Activated naive CD4-positive, alpha-beta T cell treated with anti-CD3 and anti-CD28 coated beads, Interleukin-2, amount 50 U/mL, for 24 hours (primary cell): ENCODE measurements around the gene C1orf116.
A peak's percentile ranks its signal among the peaks of the same experiment; 100 is the strongest.

Experiments used
- H3K27ac Mint-ChIP-seq: one replicate; pipeline ENCODE4 v1.8.0; 2021; ENCODE audit warnings: mild to moderate bottlenecking, mixed read lengths
- H3K27me3 Mint-ChIP-seq: one replicate; pipeline ENCODE4 v1.8.0; 2021; ENCODE audit warnings: mixed read lengths
- H3K36me3 Mint-ChIP-seq: one replicate; pipeline ENCODE4 v1.8.0; 2021; ENCODE audit warnings: mixed read lengths
- H3K4me1 Mint-ChIP-seq: one replicate; pipeline ENCODE4 v1.8.0; 2021; ENCODE audit warnings: mixed read lengths
- H3K4me3 Mint-ChIP-seq: one replicate; pipeline ENCODE4 v1.8.0; 2021; ENCODE audit warnings: mild to moderate bottlenecking, mixed read lengths
- H3K9me3 Mint-ChIP-seq: one replicate; pipeline ENCODE4 v1.8.0; 2021; ENCODE audit warnings: mixed read lengths

The C1orf116 gene

DNA sequence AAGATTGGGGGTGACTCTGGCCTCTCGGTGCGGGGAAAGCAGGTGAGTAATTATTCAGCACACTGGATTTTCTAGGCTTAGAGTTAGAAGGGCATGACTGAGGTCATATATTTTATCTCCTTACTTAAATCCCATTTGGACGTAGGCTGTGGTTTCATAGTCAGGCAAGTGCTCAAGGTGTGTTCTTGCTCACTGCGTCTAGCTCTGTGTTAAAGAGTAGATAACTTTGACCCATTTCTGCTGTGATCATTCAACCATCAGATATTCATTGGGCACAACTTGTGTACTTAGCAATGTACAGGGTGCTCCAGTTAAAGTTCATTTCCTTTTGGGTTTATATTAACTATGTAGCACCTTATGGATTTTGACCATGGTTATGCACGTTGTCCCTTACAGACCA is 35.1 kb upstream of the C1orf116 start:
- Mint-ChIP-seq H3K9me3 (no peaks in the 10 kb centered on the region), H3K4me3 (no peak overlapping the region), H3K4me1 (peaks cover 36% of the 10 kb centered on the region), H3K27ac (no peak overlapping the region), H3K27me3 (no peaks in the 10 kb centered on the region), H3K36me3 (peaks cover 10% of the 10 kb centered on the region)

DNA sequence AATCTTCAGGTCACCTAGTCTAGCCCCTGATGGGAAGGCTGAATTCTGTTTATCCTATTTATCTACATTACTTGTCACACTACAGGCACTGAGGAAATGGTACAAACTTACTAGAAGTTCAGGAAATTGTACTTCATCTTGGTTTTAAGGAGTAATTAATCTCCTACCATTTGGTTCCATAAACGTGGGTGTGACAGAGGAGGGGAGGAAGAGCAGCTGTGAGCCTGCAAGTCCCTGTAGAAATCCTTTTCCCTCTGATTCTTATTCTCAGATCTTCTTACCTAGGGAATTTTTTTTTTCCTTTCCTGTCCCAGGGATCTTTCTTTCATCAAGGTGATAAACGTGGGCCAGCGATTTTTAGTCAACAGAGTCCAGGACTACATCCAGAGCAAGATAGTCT is 34.6 kb upstream of the C1orf116 start:
- peaks cover 12% of the 10 kb centered on the region for H3K36me3 Mint-ChIP-seq

DNA sequence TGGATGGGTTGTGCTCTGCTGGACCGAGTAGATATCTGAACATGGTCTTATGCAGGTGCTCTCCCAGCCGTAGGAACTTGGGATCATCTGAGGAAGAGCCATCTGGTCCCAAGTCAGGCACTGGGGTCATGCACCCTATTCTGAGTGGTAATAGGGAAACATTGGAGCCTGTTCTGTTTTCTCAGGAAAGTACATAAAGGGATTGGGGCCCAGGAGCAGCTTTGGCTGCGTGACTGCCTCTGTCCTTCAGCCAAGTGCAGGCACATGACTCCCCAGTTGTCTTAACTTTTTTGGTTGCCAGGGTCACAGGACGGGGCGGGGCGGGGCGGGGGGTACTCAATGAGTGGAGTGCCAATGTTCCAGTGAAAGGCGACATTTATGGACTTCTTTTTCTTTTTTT is 32.0 kb upstream of the C1orf116 start:
- Mint-ChIP-seq H3K4me3 (no peak overlapping the region), H3K4me1 (peaks cover 8% of the 10 kb centered on the region), H3K27ac (no peak overlapping the region), H3K27me3 (no peaks in the 10 kb centered on the region), H3K36me3 (peaks cover 14% of the 10 kb centered on the region), H3K9me3 (no peaks in the 10 kb centered on the region)

More for the DNA sequence above, 34.6 kb upstream of the C1orf116 start:
- H3K9me3 Mint-ChIP-seq = no peaks in the 10 kb centered on the region
- no peak overlapping the region for H3K4me3 Mint-ChIP-seq
- H3K27me3 Mint-ChIP-seq = no peaks in the 10 kb centered on the region
- H3K27ac Mint-ChIP-seq = no peak overlapping the region
- H3K4me1 Mint-ChIP-seq = peaks cover 34% of the 10 kb centered on the region

DNA sequence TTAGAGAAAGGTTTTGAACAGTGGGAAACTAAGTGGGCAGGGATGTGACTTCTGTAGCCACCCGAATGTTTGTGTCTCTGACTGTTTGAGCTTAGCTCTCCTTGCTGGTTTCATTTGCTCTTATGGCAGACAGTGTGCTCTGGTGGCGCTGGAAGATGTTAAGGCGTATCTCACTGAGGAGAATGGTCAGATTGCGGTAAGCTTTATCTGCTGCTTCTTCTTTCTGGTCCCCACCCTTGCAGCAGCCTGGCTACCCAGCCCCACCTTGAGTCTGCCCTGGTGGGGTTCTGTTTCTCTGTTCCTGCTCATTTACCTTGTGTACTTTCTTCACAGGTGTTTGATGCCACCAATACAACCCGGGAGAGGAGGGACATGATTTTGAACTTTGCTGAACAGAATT is 30.5 kb upstream of the C1orf116 start:
- H3K27ac Mint-ChIP-seq = no peak overlapping the region
- H3K4me1 Mint-ChIP-seq = no peaks in the 10 kb centered on the region
- peaks cover 10% of the 10 kb centered on the region for H3K36me3 Mint-ChIP-seq
- no peaks in the 10 kb centered on the region for H3K27me3 Mint-ChIP-seq
- no peak overlapping the region for H3K4me3 Mint-ChIP-seq
- no peaks in the 10 kb centered on the region for H3K9me3 Mint-ChIP-seq

DNA sequence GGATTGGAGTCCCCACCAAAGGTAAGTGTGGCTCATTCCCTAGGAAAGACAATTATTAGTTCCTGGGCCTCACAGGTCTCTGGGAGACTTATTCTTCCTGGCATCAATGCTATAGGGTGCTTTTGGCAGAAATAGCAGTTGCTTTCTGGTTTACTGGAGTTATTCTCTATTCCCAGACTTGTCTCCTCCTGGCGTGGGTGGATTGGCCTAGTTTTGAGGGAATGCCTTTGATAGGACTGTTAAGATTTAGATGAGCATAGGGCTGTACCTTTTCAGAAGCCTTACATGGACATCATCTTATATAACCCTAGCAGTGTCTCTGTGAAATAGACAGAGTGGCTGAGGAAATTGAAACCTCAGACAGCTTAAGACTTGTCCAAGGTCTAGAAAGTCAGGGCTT is 29.5 kb upstream of the C1orf116 start:
- Mint-ChIP-seq H3K36me3 (peaks cover 10% of the 10 kb centered on the region), H3K4me1 (no peaks in the 10 kb centered on the region), H3K9me3 (no peaks in the 10 kb centered on the region), H3K27me3 (no peaks in the 10 kb centered on the region), H3K27ac (no peak overlapping the region), H3K4me3 (no peak overlapping the region)

DNA sequence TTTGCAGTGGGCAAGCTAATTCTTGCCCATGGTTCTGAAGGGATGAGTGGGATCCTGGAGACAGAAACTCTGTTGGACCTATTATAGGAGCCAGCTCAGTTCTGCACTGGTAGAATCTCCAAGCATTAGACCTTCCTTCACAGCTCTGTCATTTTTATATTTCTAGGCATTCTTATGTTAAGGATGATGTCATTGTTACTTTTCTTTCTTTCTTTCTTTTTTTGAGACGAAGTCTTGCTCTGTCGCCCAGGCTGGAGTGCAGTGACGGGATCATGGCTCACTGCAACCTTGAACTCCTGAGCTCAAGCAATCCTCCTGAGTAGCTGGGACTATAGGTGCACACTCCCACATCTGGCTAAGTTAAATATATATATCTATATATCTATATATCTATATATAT is 28.0 kb upstream of the C1orf116 start:
- Mint-ChIP-seq H3K27me3 (no peaks in the 10 kb centered on the region), H3K36me3 (peaks cover 10% of the 10 kb centered on the region), H3K9me3 (no peaks in the 10 kb centered on the region), H3K27ac (no peak overlapping the region), H3K4me1 (no peaks in the 10 kb centered on the region), H3K4me3 (no peak overlapping the region)

DNA sequence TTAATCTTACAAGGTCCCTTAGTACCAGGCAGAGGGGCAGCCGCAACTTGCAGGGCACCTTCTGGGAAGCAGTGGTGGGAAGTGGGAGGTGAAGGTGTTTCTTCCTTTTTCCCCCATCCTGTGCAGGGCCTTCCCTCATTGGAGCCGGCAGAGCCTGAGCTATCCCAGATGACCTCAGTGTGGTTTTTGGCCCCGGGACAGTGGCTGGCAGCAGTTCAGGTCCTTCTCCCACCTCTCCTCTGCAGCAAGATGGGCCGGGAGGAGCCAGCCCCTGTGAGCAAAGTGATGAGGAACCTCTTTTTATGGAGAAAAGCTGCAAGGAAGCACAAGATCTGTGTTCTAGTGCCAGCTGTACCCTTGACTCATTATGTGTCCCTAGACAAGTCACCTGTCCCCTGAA is 27.3 kb upstream of the C1orf116 start:
- no peaks in the 10 kb centered on the region for H3K27me3 Mint-ChIP-seq
- H3K4me1 Mint-ChIP-seq = peaks cover 2% of the 10 kb centered on the region
- no peaks in the 10 kb centered on the region for H3K9me3 Mint-ChIP-seq
- peaks cover 8% of the 10 kb centered on the region for H3K36me3 Mint-ChIP-seq
- no peak overlapping the region for H3K27ac Mint-ChIP-seq
- no peak overlapping the region for H3K4me3 Mint-ChIP-seq

DNA sequence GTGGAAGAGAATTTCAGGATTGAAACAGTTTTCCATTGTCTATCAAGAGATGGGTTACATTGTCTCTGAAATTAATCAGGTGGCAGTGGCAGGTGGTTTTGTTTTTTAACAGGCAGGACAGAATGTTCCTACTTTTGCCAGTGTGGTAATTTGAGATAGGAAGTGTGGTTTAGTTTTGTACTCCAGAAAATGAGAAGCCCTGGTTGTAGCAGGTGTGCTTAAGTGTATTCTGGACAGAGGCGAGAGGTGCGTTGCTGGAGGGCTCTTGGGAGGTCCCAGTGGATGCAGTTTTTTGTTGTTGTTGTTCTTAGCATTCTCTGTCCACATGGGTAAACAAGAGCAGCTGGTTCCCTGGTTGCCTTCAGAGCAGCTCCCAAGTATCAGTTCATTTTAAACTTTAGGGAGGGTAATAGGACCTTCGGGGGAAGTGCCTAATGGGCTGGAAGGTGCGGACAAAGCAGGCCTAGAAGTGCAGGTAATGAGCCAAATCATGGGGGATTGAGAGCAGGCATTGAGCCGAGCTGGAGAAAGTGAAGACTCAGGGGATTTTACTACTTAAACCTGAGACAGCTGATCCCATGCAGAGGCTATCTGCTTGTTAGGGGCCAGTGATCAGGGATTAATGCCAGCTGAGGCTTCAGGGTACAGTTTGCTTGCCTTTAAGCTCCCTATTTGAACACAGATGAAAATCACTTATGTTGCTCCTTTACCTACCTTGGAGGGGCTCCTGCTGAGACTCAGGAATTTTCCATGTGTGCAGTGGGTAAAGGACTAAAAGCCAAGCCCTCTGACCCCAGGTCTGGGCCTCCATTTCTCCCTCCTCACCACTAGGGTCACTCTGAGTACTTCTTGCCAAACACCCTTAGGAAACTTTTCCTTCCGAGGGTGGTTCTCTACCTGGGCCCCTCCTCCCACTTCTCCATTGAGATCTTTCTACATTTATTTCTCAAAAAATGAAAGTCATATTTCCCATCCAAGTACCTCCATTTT is 26.6 kb upstream of the C1orf116 start:
- H3K27ac Mint-ChIP-seq = no peak overlapping the region
- no peak overlapping the region for H3K4me3 Mint-ChIP-seq
- peaks cover 9% of the 10 kb centered on the region for H3K4me1 Mint-ChIP-seq
- H3K27me3 Mint-ChIP-seq = no peaks in the 10 kb centered on the region
- peaks cover 8% of the 10 kb centered on the region for H3K36me3 Mint-ChIP-seq
- no peaks in the 10 kb centered on the region for H3K9me3 Mint-ChIP-seq

DNA sequence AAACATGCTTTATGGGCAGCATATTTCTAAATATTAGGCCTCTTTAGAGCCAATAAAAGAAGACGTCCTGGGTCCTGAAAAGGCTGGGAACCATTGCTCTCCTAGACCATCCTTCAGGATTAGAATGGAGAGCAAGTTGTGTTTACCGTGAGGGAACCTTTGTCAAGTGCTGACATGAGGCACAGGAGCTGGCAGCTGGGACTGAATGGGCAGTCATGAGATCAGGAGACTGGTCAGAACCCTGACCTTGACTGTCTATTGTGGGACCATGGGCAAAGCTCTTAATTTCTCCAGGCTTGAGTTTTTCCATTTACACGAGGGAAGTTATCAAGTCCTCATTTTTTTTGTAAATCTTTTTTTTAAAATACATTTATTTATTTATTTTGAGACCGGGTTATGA is 25.7 kb upstream of the C1orf116 start:
- peaks cover 15% of the 10 kb centered on the region for H3K4me1 Mint-ChIP-seq
- no peak overlapping the region for H3K4me3 Mint-ChIP-seq
- H3K9me3 Mint-ChIP-seq = no peaks in the 10 kb centered on the region
- no peak overlapping the region for H3K27ac Mint-ChIP-seq
- no peaks in the 10 kb centered on the region for H3K27me3 Mint-ChIP-seq
- peaks cover 8% of the 10 kb centered on the region for H3K36me3 Mint-ChIP-seq

DNA sequence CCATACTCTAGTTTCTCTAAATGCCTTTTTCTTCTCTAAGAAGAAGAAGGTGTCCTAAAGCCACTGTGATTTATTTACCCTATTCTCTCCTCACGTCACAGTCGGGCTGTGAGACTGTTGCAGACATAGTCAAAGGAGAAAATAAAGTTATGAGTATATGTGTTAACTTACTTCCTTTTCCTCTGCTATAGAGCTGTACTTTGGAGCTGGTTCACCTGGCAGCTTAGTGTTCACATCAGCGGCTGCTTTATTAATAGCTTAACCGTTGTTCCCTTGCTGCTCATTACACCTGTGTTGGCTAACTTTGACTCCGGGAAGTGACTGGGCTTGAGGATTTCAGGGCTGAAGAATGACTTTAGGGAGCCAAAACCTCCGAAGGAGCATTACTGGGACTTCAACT is 24.1 kb upstream of the C1orf116 start:
- peaks cover 27% of the 10 kb centered on the region for H3K4me1 Mint-ChIP-seq
- no peak overlapping the region for H3K27ac Mint-ChIP-seq
- H3K4me3 Mint-ChIP-seq = no peak overlapping the region
- H3K36me3 Mint-ChIP-seq = peaks cover 2% of the 10 kb centered on the region
- H3K27me3 Mint-ChIP-seq = no peaks in the 10 kb centered on the region
- H3K9me3 Mint-ChIP-seq = no peaks in the 10 kb centered on the region

DNA sequence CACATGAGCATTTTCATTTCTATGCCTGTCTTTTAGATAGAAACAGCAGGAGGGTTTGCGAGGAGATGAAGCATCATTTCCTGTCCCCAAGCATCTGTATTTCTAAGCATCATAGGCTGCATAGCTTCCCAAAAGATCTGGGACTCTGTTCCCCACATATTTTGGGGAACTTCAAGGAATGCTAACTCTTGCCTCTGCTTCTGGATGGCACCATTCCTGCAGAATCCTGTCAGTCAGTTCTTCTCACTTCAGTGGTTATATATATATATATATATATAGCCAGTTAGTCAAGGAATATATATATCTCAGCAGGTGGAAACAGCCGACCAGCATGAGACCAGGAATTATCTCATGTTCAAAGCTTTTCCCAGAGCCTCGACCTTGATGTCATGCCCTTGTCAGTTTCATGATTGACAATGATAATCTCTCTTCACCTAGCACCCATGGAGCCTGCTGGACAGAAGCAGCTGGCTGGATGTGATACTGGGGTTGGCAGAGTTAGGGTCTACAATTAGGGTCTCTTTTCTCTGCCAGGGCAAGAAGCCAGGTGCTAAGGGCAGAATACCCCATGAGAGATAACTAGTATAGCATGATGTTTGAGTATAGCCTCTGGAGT is 22.9 kb upstream of the C1orf116 start:
- H3K27me3 Mint-ChIP-seq = no peaks in the 10 kb centered on the region
- H3K36me3 Mint-ChIP-seq = no peaks in the 10 kb centered on the region
- peaks cover 35% of the 10 kb centered on the region for H3K4me1 Mint-ChIP-seq
- H3K4me3 Mint-ChIP-seq = no peak overlapping the region
- no peak overlapping the region for H3K27ac Mint-ChIP-seq
- no peaks in the 10 kb centered on the region for H3K9me3 Mint-ChIP-seq

DNA sequence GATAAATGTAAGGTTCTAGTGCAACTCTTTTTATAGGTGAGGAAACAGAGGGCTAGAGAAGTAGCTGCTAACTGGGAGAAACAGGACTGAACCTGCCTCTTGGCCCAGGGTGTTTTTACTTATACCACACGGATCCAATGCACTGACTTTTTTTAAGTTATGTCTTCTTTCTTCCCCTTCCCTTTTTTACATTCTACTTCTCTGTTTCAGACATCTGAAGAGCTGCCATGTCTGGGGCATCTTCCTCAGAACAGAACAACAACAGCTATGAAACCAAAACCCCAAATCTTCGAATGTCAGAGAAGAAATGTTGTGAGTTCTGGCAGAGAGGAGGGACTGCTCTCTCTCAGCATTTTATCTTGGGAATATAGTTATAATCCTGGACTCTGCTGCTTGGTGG is 21.9 kb upstream of the C1orf116 start:
- Mint-ChIP-seq H3K4me1 (peaks cover 43% of the 10 kb centered on the region), H3K27me3 (no peaks in the 10 kb centered on the region), H3K4me3 (peak overlapping the region; percentile 20), H3K36me3 (no peaks in the 10 kb centered on the region), H3K27ac (no peak overlapping the region), H3K9me3 (no peaks in the 10 kb centered on the region)

DNA sequence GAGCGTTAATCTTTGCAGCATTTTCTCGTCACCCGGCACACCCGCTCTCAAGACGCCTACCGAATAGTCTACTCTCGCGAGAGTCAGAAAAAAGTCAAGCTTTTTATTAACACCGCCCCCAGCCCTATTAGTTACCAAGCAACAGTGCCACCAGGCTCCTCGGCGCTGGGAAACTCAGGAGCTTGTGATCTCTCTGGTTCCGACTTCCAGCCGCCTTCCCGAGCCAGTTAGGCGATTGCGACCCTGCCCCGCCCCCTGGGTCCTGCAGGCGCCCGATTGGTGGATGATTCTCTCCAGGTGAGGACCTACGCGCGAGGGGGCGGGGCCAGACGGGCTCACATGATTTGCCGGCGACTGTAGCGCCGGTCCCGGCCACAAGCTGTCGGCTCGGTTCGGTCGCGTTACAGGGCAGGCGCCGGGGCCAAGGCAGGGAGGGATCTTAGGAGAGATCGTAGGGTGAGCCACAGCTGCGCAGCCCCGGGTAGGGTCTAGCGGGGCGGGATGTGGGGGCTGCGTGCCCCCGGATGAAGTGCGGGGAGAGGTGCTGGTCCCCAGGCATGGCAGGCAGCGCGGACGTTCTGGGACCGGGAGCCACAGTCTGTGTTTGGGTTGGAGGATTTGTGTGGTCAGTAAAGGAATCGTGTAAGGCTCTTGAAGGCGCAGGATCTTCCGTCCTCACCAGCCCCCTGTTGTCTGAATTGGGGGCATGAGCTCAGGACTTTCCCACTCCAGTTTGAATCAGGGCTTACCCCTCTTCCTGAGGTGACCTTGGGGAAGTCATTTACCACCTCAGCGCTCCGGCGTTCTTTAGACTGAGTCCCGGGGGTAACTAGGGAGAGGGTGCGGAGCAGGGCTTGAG is 20.6 kb upstream of the C1orf116 start, which contains the start of gene PFKFB2:
Gene PFKFB2 (plus strand): TSS at position 365 of the 859 bp plus-strand sequence. CDS start 1,443 bp downstream, outside the sequence.
- Mint-ChIP-seq H3K27me3 (no peaks in the 10 kb centered on the region), H3K36me3 (peaks cover 3% of the 10 kb centered on the region), H3K4me1 (peaks cover 51% of the 10 kb centered on the region), H3K27ac (peak within 1 kb of the TSS; percentile 87), H3K4me3 (peak within 1 kb of the TSS; percentile 99), H3K9me3 (no peaks in the 10 kb centered on the region)

DNA sequence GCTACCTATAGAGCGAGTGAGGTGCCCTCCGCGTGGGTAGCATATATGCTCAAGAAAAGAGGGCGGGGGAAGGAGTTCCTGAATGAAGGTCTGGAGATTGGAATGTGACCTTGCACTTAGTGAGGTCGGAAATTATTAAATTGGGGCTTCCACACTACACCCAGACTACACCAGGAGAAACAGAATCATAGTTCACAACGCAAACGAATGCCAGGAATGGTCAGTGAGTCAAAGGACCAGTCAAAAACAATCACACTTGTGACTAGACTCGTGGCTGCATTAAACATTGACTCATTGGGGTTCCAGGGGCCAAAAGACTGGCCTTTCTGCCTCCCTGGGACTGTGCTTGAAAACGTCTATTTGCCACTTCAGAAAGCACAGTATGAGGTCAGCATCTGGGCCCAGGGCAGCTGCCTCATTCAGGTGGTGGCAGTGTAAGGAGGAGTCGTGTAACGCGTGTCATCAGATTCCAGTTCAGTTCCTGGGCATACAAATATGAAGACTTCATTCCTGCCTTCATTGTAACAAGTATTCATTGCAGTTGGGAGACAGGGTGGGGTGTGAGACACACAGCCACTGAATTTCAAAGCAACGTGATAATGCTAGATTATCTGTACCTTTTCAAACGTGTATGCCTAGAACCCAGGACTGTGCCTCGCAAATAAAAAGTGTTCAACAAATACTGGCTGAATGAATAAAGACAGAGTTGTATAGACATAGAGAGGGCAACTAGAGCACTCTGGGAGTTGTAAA is 18.8 kb upstream of the C1orf116 start, which contains the start of gene YOD1:
Gene YOD1 (minus strand): TSS at position 18 of the 753 bp plus-strand sequence. CDS start 178 bp downstream, outside the sequence.
- Mint-ChIP-seq H3K27ac (peak within 1 kb of the TSS; percentile 99), H3K36me3 (peaks cover 7% of the 10 kb centered on the region), H3K9me3 (no peaks in the 10 kb centered on the region), H3K4me1 (peaks cover 69% of the 10 kb centered on the region), H3K4me3 (peak within 1 kb of the TSS; percentile 99), H3K27me3 (no peaks in the 10 kb centered on the region)
